GM12892 (cell line): ENCODE results near the gene SPSB2.
"Not testable (repeated sequence)": the region's sequence is repeated elsewhere in the genome, so short reads cannot be mapped to it uniquely, and the experiment has no call there.

Source experiments
- POLR2A ChIP-seq: IDR thresholded peaks from 2 replicates; pipeline ENCODE4 v1.6.1; 2011; ENCODE audit warnings: low read depth, low read length, control low read depth
- POLR2AphosphoS5 ChIP-seq: IDR thresholded peaks from 2 replicates; pipeline ENCODE4 v1.6.1; 2011; ENCODE audit warnings: low read depth, low read length, control low read depth
- TAF1 ChIP-seq: IDR thresholded peaks from 2 replicates; pipeline ENCODE4 v1.6.1; 2011; ENCODE audit warnings: low read depth, mild to moderate bottlenecking, control low read depth, low read length, borderline replicate concordance

DNA sequence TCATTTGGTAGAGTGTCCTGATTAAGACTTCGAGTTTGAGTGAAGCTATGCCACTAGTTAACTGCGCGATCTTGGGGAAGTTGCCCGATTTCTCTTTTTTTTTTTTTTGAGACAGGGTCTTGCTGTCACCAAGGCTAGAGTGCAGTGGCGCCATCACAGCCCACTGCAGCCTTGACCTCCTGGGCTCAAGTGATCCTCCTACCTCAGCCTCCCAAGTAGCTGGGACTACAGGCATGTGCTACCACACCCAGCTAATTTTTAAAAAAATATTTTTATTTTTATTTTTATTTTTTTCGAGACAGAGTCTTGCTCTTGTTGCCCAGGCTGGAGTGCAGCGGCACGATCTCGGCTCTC, 889 bp upstream of the SPSB2 start:
- not testable (repeated sequence) for TF ChIP-seq POLR2A, POLR2AphosphoS5, TAF1
